ENCODE data around the gene RFNG. TPM values are rescaled to one million over a fixed set of nuclear protein-coding genes. Genes with fewer than 3 reads are reported as not detected.

Gene RFNG
- polyA plus RNA-seq, 2 of the 4 experiments (the other 2 are of a cell fraction), result 8.4 to 25.7 TPM

- TF ChIP-seq KDM5A (IDR thresholded peaks at IDR 0.05) (no peak), CBX2 (IDR thresholded peaks at IDR 0.05; ENCODE audit: borderline replicate concordance, low read depth) (no peak), KDM1A (IDR thresholded peaks at IDR 0.05; ENCODE audit: low read depth) (no peak), SMC3 (IDR thresholded peaks at IDR 0.05) (no peak), FOXS1 (CRISPR knock-in tag; IDR thresholded peaks at IDR 0.05) (no peak), E2F6 (IDR thresholded peaks at IDR 0.05; ENCODE audit: borderline replicate concordance, low read depth) (no peak), EHMT2 (IDR thresholded peaks at IDR 0.05; ENCODE audit: low read depth) (no peak), BHLHE40 (IDR thresholded peaks at IDR 0.05; ENCODE audit: low read depth, low read length) (no peak), CHD4 (IDR thresholded peaks at IDR 0.05; ENCODE audit: borderline replicate concordance) (no peak), TP53 (CRISPR knock-in tag; IDR thresholded peaks at IDR 0.05) (no peak), HOXA7 (CRISPR knock-in tag; IDR thresholded peaks at IDR 0.05) (no peak), CHD2 (IDR thresholded peaks at IDR 0.05; ENCODE audit: low read length, partially characterized antibody) (no peak)
Measured at GRCh38 chr17:82015311-82015971, 36.2 kb downstream of the RFNG start (continued).

GRCh38 chr17:82014971-82015310 lies 36.7 kb downstream of the RFNG start:
- FAIRE-seq (no peak), ATAC-seq (no peak), DNase-seq (ENCODE audit: low read depth in 1 of 2, low spot score in 1 of 2) (no peak)
- POLR2A ChIA-PET, result no interaction called here
- TF ChIP-seq FOSL2 (IDR thresholded peaks at IDR 0.05), result no peak
- no peak for TF ChIP-seq FOSL2 (CRISPR knock-in tag; IDR thresholded peaks at IDR 0.05)
- no peak for TF ChIP-seq NPAS2 (CRISPR knock-in tag; IDR thresholded peaks at IDR 0.05; ENCODE audit: borderline replicate concordance)
- no peak for TF ChIP-seq RNF2 (IDR thresholded peaks at IDR 0.05; ENCODE audit: borderline replicate concordance, low read depth)
- TF ChIP-seq HOXB5 (CRISPR knock-in tag; IDR thresholded peaks at IDR 0.05), result no peak
- no peak for TF ChIP-seq HOXA7 (CRISPR knock-in tag; IDR thresholded peaks at IDR 0.05)
- no peak for TF ChIP-seq CHD2 (IDR thresholded peaks at IDR 0.05; ENCODE audit: low read length, partially characterized antibody)
- no peak for TF ChIP-seq EP300 (IDR thresholded peaks at IDR 0.05)
- no peak for TF ChIP-seq CTCF (IDR thresholded peaks at IDR 0.05)
- no peak for TF ChIP-seq EHMT2 (IDR thresholded peaks at IDR 0.05; ENCODE audit: low read depth)
- TF ChIP-seq ESRRA (IDR thresholded peaks at IDR 0.05; ENCODE audit: borderline replicate concordance, low read length), result no peak
- TF ChIP-seq USF2 (IDR thresholded peaks at IDR 0.05), result no peak
- TF ChIP-seq E2F6 (IDR thresholded peaks at IDR 0.05; ENCODE audit: borderline replicate concordance, low read depth), result no peak
- TF ChIP-seq HEYL (CRISPR knock-in tag; IDR thresholded peaks at IDR 0.05), result no peak
- TF ChIP-seq PBX3 (IDR thresholded peaks at IDR 0.05), result no peak
- TF ChIP-seq FOSB (CRISPR knock-in tag; IDR thresholded peaks at IDR 0.05), result no peak
- no peak for TF ChIP-seq HDAC2 (IDR thresholded peaks at IDR 0.05)
- no peak for TF ChIP-seq RFX5 (IDR thresholded peaks at IDR 0.05)
- no peak for TF ChIP-seq KDM5A (IDR thresholded peaks at IDR 0.05)
- no peak for TF ChIP-seq ZC3H11A (IDR thresholded peaks at IDR 0.05)
- no peak for TF ChIP-seq BHLHE40 (IDR thresholded peaks at IDR 0.05; ENCODE audit: low read depth, low read length)
- Histone ChIP-seq H3K4me3 (no peak overlapping the region), H3K27ac (no peak overlapping the region), H3K4me2 (no peak overlapping the region), H3K4me1 (peaks cover 13% of the 10 kb centered on the region; the same call in 2 of the 3 replicates), H3K9me3 (no peaks in the 10 kb centered on the region)
- CTCF ChIA-PET, result interaction anchor here (1.2 to 33.2 kb wide), 7 partner anchors 11 to 140 kb away, joined by 3 to 794 read pairs (median 4); partner anchors contain the start of genes NOTUM and RAC3
- WGBS (ENCODE audit: missing lambda C conversion rate), result 81% methylated on average over 13 of the region's 13 CpGs

Measured in A549 (cell line).